Right ventricle myocardium superior (tissue), 1 donor: ENCODE results near the gene PHC2. TPM values are rescaled to one million over a fixed set of nuclear protein-coding genes. Genes with fewer than 3 reads are reported as not detected.

Source experiments
- ATAC-seq: fragments of 200-7000 bp; cut with Tn5 transposase; one replicate; pipeline ENCODE4 v1.9.1; 2020; ENCODE audit warnings: mild to moderate bottlenecking; ENCODE audit not compliant: poor library complexity
- DNase-seq: peaks from one replicate; pipeline ENCODE4 v3.0.0-alpha.2; 2020
- intact Hi-C: fragments of 100-400 bp; cut with DNase I; formaldehyde crosslinking; loops from one replicate; pipeline ENCODE4 v1.11.2; 2022
- long read RNA-seq: library from polyadenylated mRNA; unstranded; transcript quantifications from one replicate; pipeline ENCODE4 v2.0.0, GENCODE V29; 2021
- total RNA-seq: library from RNA; stranded (reverse); fragmentation: NEBNext Ultra II Directional; extraction: Animal tissue kit (Norgen Biotek cat#: 25700); gene quantifications from one replicate; pipeline ENCODE4 v1.2.1, GENCODE V29; 2021
- donor health status: DM: no; HTN: yes; CAD: no; lungs with severe emphysema.

Gene PHC2, protein sequence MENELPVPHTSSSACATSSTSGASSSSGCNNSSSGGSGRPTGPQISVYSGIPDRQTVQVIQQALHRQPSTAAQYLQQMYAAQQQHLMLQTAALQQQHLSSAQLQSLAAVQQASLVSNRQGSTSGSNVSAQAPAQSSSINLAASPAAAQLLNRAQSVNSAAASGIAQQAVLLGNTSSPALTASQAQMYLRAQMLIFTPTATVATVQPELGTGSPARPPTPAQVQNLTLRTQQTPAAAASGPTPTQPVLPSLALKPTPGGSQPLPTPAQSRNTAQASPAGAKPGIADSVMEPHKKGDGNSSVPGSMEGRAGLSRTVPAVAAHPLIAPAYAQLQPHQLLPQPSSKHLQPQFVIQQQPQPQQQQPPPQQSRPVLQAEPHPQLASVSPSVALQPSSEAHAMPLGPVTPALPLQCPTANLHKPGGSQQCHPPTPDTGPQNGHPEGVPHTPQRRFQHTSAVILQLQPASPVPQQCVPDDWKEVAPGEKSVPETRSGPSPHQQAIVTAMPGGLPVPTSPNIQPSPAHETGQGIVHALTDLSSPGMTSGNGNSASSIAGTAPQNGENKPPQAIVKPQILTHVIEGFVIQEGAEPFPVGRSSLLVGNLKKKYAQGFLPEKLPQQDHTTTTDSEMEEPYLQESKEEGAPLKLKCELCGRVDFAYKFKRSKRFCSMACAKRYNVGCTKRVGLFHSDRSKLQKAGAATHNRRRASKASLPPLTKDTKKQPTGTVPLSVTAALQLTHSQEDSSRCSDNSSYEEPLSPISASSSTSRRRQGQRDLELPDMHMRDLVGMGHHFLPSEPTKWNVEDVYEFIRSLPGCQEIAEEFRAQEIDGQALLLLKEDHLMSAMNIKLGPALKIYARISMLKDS
- 105 TPM for total RNA-seq
- long read RNA-seq, transcript PHC2-202 (7 exons, 2,550 nt) = major isoform, 48 of 284 reads
- long read RNA-seq, partial matches to known transcripts = 28 of 284 reads
- long read RNA-seq, other reads (novel, unspliced or antisense) = 207 of 284 reads

DNA sequence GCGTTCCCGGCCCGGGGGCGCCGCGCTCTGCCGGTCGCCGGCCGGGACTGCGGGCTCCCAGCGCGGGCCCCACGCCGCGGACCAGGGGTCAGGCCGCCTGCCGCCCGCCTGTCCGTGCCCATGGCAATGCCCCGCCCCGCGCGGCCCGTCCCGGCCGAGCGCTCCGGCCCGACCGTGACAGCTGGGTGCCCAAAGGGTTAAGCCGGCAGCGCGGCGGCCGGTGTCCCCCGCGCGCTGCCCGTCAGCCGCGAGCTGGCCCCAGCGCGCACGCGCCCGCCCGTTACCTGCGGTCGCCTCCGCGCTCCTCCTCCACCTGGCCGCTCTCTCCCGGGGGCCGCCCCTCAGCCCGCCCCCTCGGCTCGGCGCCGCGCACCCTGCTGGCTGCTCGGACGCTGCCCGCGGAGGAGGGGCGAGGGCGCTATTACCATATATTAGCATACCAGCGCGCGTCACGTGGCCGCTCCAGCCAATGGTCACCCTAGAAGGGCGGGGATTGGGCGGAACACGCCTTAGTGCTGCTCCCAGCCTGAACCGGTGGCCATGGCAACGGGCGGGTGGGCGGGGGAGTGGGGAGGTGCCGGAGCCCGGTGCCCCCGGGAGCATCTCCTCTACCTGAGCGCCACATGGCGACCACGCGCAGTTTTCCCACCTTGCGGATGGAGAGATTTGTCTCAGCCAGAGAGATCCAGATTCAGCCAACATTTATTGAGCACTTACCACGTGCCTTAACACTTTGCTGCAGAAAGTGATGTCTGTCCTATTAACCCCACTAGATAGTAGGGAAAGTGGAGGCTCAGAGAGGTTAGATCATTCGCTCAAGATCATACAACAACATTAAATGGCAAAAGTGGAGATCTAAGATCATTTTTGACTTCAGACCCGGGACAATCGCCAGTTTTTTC, at the start of gene PHC2:
PHC2 (minus strand) TSS at position 404 of the 902 bp plus-strand sequence. CDS start 55,556 bp downstream, outside the sequence.
- ATAC-seq (peak; percentile 96), DNase-seq (peak; percentile 99)
- intact Hi-C loops = no loop called here

DNA sequence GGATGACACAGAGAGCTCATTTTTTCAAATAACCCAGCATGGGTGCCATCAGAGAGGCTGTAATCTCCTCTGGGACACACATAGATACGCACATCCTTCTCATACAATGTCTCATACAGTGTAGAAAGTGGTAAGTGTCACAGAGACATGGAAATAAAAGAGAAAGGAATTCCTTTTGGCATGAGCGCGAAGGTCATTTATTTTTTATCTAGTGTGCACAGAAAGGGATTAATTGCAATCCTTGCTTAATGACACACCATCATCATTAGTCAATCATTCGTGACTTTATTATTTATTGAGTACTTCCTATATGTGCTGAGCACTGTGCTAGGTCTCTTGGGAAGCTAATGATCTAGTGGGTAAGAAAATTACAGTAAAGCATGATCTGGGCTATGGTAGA, 46.6 kb upstream of the PHC2 start:
- no peak for ATAC-seq
- intact Hi-C loops = loop anchor here (10.0 kb wide), 1 partner anchor 263 kb away; no protein-coding TSS in a partner anchor
- no peak for DNase-seq

DNA sequence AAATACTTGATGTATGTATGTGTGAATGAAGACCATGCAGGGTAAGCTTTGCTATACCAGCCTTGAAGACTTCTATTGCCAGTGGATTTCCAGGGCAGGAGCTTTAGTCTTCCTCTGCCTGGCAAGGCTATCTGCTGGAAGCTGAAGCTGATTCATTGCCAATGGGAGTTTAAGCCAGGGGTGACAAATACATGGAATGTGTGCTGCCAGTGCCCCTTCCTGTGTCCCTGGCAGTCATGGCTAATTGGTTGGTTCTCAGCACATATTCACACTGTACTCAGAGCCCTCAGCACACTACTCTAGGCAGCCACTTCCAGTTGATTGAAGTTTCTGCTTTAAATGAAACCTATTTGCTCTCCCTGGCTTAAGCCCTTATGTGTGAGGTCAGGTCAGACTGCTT, 43.0 kb upstream of the PHC2 start:
- DNase-seq = no peak
- peak; percentile 53 for ATAC-seq
- intact Hi-C loops = loop anchor here (5.0 to 10.0 kb wide), 3 partner anchors 138 to 259 kb away; no protein-coding TSS in a partner anchor

DNA sequence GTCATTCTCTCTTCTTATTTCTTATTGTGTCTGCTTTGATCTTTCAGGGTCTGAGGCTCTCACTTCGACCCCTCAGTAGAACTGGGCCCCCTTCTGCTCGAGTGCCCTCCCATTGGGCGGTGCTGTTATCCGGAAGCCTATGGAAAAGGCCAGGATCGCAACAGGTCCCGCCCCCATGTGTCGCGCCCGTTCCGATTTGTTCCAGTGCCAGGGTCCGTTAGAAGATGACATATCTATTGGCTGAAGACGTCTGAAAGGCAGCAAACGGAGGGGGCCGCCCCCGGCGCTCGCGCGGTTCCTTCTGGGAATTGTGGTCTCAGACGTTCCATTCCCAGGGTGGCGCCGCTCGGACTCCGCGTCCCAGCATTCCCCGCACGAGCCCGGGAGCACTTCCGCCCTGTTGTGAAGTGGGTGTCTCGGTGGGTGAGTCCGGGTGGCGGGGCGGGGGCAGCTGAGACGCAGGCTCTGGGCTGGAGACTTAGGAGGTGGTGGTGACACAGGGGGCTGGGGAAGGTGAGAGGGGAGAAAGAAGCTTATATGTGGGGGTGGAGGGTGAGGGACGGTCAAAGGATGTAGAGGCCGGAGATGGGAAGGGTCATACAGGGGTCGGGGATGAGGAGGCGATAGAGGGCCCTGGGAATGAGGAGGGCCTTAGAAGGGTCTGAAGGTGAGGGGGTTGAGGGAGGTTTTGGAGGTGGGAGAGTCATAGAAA, 41.5 kb upstream of the PHC2 start, which contains the start of gene ZSCAN20:
ZSCAN20 (plus strand) TSS at position 377 of the 712 bp plus-strand sequence. CDS start 6,644 bp downstream, outside the sequence.
- intact Hi-C loops = loop anchor here (5.0 to 10.0 kb wide), 3 partner anchors 140 to 258 kb away; no protein-coding TSS in a partner anchor
- DNase-seq = peak; percentile 99
- ATAC-seq = peak; percentile 92

DNA sequence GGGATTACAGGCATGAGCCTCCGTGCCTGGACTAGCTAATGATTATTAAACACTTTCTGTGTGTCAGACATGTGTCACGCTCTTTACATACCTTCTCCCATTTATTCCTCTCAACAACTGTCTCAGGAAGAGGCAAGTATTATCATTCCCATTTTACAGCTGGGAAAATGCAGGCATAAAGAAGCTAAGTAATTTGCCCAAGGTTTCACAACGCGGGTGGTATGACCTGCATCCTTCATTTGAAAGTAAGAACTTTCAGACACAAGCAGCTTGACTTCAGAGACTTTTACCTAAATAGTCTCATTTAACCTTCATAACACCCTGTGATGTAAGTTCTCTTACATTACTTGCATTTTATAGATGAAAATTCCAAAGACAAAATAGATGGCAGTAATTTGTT, 40.5 kb upstream of the PHC2 start:
- DNase-seq (no peak), ATAC-seq (no peak)
- intact Hi-C loops = loop anchor here (5.0 to 10.0 kb wide), 3 partner anchors 141 to 257 kb away; no protein-coding TSS in a partner anchor

DNA sequence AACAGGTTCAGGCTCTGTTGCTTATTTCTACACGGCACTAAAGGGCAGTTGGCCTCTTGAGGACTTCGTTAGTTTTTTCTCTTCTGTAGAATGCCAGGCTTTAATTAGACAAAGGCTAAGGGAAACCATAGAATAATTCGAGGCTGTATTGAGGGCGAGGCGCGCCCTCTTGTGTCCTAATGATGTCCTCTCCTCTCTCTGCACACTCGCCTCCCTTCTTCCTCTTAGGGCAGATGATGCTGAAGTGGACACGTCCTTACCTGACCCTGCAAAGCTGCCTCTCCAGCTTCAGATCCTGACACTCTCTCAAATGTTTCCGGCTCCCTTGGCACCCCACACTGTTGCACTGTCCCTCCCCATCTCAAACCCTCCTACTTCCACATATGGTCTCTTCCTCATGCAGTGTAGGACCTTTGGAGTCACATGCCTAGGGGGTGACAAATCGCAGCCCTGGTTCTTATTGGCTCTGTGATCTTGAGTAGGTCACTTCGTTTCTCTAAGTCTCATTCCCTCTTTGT, 39.7 kb upstream of the PHC2 start:
- intact Hi-C loops = loop anchor here (5.0 to 10.0 kb wide), 3 partner anchors 142 to 256 kb away; no protein-coding TSS in a partner anchor
- peak; percentile 88 for DNase-seq
- ATAC-seq = peak; percentile 71

DNA sequence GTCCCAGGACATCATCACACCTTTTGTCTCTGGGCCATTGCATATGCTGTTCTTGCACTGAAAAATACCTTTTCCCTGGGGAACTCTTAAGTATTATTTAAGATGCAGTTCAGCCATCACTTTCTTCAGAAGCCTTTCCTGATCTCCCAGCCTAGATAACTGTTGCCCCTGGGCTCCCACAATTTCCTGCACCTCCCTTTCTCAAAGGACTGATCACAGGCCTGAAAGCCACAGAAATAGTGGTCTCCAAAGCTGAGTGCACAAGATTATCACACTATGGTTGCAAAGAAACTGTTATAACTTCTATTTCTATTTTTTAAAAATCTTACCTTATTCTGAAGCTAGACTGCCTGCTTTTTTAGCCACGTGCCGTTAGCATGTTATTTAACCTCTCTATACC, 38.8 kb upstream of the PHC2 start:
- intact Hi-C loops = loop anchor here (5.0 to 10.0 kb wide), 3 partner anchors 143 to 255 kb away; no protein-coding TSS in a partner anchor
- DNase-seq (no peak), ATAC-seq (no peak)

DNA sequence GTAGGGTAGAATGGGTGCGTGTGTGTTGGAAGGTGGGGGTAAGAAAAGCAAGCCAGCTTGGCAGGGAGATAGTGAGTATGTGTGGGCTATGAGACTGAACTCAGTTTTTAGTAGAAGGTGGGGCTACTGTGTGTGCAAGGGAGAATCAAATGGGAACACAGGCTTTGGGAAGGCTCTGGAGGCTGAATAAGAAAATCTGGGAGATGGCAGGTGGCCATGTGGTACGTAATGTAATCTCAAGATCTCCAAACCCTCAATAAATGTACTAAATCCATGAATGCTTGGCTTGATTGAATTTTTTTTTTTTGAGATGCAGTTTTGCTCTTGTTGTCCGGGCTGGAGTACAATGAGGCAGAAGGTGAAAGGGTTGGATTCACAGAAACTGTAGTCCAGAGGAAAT, 38.1 kb upstream of the PHC2 start:
- no peak for DNase-seq
- intact Hi-C loops = no loop called here
- ATAC-seq = no peak

DNA sequence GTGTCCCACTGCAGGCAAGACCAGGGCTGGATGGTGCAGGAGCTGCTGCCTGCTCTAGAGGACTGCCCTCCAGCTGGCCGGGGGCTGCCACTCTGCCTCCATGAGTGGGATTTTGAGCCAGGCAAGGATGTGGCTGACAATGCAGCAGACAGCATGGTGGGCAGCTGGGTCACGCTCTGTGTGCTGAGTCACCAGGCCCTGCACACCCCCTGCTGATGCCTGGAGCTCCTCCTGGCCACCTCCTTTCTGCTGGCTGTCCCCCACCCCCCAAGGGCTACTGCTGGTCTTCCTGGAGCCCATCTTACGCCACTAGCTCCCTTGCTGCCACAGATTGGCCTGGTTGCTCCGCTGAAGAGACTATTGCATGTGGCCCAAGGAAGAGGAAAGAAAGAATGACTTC, 37.6 kb upstream of the PHC2 start:
- no peak for ATAC-seq
- DNase-seq = no peak
- intact Hi-C loops = no loop called here

DNA sequence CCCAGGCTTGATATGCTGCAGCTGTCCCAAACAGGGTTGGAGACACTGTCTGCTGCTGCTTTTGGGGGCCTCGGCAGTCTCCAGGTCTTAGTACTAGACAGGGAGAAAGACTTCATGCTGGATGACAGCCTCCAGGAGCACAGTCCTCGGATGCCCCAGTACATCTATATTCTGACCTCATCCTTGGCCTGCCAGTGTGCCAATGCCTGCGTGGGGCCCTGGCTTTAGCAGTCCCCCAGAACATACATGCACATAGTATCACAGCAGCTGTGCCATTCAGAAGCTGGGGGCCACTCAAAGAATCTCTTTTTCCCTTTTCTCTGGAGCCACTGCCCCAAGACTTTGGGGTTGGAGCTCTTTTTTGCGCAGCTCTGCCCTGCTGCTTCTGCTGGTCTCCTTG, 37.1 kb upstream of the PHC2 start:
- ATAC-seq = no peak
- intact Hi-C loops = no loop called here
- no peak for DNase-seq

DNA sequence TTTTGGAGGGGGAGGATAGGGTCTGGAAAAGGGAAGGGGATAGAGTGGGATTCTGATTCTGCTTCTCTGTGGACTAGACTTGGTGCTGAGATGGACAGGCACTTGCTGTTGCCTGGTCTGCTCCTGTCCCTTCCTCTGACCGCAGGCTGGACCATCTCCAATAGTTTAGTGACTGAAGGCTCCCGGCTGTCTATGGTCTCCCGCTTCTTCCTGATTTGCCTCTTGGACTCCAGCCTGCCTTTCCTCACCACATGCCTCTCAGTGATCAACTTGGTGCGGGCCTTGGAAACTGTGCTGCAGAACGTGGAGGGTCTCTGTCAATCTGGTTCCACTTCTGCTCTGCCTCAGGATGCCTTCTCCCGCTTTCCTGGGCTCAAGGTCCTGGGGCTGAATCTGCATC, 35.3 kb upstream of the PHC2 start:
- intact Hi-C loops = no loop called here
- ATAC-seq = peak; percentile 28
- DNase-seq = no peak

DNA sequence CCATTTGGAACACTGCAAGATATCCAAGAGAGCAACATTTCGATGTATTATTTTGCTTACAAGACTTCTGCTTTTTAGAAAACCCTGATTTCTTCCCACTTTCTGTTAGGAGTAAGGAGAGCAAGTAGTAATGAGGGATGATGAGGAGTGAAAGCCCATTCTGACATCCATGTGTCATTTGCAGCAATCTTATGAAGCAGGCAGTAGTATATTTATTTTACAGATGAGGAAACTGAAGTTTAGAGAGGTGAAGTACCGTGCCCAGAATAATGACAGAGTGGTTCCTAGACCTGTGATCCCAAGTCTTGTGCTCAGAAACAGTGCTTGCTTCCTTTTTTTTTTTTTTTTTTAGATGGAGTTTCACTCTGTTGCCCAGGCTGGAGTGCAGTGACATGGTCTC, 34.4 kb upstream of the PHC2 start:
- intact Hi-C loops = no loop called here
- no peak for DNase-seq
- no peak for ATAC-seq

DNA sequence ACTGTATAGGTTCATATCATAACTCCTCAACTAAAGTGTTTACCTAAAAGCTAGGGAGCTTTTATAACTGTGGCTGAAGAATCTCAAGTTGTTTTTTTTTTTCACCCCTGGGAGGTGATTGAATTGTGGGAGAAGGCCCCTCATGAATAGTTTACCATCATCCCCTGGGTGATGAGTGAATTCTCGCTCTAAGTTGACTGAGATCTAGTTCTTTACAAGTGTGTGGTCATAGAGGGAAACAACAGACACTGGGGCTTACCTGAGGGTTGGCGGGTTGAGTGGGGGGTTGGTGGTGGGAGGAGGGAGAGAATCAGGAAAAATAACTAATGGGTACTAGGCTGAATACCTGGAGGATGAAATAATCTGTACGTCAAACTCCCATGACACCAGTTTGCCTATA, 33.7 kb upstream of the PHC2 start:
- ATAC-seq (no peak), DNase-seq (no peak)
- intact Hi-C loops = no loop called here

DNA sequence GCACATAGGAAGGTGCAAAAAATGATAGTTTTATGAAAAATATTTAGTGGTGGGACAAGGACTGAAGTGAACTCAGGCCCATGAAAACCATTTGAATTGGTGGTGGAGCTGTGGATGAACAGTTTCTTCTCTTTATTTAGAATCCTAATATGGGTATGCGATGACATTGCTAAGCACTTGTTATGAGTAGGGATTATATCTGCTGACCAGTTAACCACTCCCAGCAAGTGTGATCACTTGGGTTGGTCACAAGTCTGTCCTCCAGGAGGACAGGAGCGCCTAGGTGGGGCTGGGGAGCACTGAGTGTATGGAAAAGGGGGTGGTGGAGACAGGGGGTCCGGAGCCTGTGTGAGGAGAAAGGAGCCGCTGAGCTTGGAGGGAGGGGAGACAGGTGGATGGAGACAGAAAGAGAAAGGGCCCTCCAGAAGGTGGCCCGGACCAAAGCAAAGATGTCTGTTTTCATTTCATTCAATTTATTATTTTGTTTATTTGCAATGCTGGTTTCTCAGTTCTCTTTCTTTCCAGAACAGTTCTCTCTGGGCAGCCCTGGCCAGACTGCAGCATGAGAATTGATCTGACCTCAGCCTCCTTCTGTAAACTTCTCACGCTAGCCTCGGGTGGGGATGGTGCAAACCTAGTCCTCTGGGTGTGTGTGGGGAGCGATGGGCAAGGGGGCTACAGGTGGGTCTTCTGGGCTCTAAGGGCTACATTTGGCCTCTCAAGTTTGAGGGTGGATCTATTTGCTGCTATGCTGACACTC, 31.7 kb upstream of the PHC2 start:
- no peak for DNase-seq
- ATAC-seq = no peak
- intact Hi-C loops = no loop called here

DNA sequence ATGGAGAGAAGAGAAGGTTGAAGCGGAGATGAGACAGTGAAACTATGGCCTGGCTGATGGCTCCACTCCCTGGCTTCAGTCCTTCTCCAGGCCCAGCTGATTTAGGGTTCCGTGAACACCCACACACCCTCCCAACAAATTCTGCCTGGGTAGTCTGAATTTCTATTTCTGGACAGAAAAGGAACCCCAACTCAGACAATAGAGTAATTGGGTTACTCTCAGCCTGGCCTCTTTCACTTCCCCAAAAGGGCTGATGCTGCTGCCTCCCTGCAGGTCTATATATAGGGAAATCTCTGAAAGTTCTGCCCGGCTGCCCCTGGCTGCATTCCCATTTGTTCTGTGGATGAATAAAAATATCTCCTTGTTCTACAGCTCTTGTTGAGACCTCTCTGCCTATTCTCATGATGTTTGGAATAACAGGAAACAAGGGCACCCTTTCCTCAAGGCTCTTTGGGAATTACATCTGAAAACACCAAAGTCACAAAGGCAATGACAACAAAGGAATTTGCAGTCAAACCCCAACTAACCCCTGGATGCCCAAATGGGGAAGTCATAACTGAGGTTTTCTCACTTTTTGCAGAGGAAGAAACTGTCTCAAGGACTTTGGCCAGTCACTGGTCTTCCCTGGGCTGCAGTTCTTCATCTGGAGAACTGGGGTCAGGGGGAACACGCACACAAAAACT, 30.2 kb upstream of the PHC2 start:
- DNase-seq = peak; percentile 72
- intact Hi-C loops = no loop called here
- peak; percentile 77 for ATAC-seq

DNA sequence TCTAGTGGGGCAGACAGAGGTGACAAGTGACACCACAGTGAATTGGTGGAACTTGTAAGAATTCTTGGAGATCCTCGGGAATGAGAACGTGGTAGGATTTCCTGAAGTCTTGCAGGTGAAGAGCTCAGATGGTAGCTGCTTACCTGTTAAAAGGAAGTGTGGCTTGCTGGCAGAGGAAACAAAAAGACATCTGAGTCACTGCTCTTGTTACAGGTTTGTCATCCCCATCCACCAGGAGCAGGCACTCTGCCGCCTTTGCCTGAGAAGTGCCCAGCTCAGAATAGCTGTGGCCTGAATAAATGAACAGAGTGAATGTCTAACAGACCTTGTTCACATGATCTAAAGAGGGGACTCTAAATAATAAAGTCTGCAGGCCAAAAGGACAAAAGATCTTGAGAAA, 29.2 kb upstream of the PHC2 start:
- intact Hi-C loops = no loop called here
- no peak for DNase-seq
- ATAC-seq = peak; percentile 26
